ENCODE data around the gene CDHR2. TPM values are rescaled to one million over a fixed set of nuclear protein-coding genes. Genes with fewer than 3 reads are reported as not detected.
A peak's percentile ranks its signal among the peaks of the same experiment; 100 is the strongest.

The CDHR2 gene
- total RNA-seq, 1 experiment from 2014 or later, result 0.63 TPM

DNA sequence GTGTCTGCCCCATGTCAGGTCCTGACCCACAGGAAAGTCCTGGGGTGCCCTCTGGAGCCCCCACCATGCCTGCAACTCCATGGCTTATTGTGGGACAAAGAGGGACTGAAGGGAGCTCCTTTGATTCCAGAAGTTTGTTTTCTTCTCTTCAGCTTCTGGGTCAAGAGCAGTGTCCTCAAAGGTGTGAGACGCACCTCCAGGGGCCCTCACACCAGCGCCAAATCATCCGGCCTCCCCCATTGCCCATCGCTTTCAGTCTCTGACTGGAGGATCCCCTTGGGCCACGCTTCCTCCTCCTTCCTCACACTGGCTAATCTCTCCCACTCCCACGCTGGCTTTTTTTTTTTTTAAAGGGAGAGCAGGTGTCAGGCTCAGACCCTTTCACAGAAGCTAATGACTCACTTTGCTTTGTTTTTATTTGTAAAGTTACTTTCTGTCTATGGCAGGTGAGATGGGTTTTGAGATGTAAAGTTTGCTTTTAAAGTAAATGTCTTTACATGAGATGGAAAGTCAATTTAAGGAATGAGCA is 16.7 kb downstream of the CDHR2 start:
- POLR2A ChIA-PET, result interaction anchor here (0.6 kb wide), 1 partner anchor 14 kb away, joined by 3 read pairs; no protein-coding TSS in a partner anchor
- Mint-ChIP-seq H3K27ac (0 out of 2 replicates have a peak overlapping the region, but pooled peaks have one; percentile 8), H3K27me3 (ENCODE audit: low read depth) (no peaks in the 10 kb centered on the region), H3K36me3 (no peaks in the 10 kb centered on the region), H3K4me3 (no peak overlapping the region), H3K4me1 (no peaks in the 10 kb centered on the region), H3K9me3 (peaks cover 7% of the 10 kb centered on the region)
- CTCF ChIA-PET, result interaction anchor here (0.6 to 1.0 kb wide), 2 partner anchors 118 to 157 kb away, joined by 3 to 7 read pairs; no protein-coding TSS in a partner anchor
- TF ChIP-seq HMGA2 (CRISPR knock-in tag; IDR thresholded peaks at IDR 0.05) (no peak), NFATC4 (CRISPR knock-in tag; IDR thresholded peaks at IDR 0.05) (no peak)
- no peak for DNase-seq (ENCODE audit: low spot score)
- ATAC-seq, result no peak

DNA sequence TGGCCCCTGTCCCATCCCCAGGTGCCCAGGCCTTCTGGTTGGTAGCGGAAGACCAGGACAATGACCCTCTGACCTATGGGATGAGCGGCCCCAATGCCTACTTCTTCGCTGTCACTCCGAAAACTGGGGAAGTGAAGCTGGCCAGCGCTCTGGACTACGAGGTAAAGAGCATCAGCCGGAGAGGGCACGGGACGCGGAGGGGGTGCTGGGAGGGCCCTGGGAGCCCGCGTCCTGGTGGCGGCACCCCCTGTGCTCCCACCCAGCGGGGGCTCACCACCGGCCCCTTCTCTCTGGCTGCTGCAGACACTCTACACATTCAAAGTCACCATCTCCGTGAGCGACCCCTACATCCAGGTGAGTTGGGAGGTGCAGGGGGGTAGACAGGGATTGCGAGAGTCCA is 19.5 kb downstream of the CDHR2 start:
- ChIA-PET POLR2A (no interaction called here), CTCF (interaction anchor here (1.3 to 1.8 kb wide), 2 partner anchors 26 to 29 kb away, joined by 3 read pairs; no protein-coding TSS in a partner anchor)
- Mint-ChIP-seq H3K9me3 (peaks cover 7% of the 10 kb centered on the region), H3K27ac (no peak overlapping the region), H3K36me3 (no peaks in the 10 kb centered on the region), H3K4me3 (no peak overlapping the region), H3K4me1 (no peaks in the 10 kb centered on the region), H3K27me3 (ENCODE audit: low read depth) (peaks cover 7% of the 10 kb centered on the region)
- ATAC-seq, result no peak
- no peak for DNase-seq (ENCODE audit: low spot score)
- TF ChIP-seq JUN (CRISPR knock-in tag; IDR thresholded peaks at IDR 0.05), result no peak
- TF ChIP-seq, protein P1, sequence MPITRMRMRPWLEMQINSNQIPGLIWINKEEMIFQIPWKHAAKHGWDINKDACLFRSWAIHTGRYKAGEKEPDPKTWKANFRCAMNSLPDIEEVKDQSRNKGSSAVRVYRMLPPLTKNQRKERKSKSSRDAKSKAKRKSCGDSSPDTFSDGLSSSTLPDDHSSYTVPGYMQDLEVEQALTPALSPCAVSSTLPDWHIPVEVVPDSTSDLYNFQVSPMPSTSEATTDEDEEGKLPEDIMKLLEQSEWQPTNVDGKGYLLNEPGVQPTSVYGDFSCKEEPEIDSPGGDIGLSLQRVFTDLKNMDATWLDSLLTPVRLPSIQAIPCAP (CRISPR knock-in tag; IDR thresholded peaks at IDR 0.05), result no peak
- TF ChIP-seq SP1 (CRISPR knock-in tag; conservative IDR thresholded peaks at IDR 0.05), result no peak
- TF ChIP-seq, protein P2, sequence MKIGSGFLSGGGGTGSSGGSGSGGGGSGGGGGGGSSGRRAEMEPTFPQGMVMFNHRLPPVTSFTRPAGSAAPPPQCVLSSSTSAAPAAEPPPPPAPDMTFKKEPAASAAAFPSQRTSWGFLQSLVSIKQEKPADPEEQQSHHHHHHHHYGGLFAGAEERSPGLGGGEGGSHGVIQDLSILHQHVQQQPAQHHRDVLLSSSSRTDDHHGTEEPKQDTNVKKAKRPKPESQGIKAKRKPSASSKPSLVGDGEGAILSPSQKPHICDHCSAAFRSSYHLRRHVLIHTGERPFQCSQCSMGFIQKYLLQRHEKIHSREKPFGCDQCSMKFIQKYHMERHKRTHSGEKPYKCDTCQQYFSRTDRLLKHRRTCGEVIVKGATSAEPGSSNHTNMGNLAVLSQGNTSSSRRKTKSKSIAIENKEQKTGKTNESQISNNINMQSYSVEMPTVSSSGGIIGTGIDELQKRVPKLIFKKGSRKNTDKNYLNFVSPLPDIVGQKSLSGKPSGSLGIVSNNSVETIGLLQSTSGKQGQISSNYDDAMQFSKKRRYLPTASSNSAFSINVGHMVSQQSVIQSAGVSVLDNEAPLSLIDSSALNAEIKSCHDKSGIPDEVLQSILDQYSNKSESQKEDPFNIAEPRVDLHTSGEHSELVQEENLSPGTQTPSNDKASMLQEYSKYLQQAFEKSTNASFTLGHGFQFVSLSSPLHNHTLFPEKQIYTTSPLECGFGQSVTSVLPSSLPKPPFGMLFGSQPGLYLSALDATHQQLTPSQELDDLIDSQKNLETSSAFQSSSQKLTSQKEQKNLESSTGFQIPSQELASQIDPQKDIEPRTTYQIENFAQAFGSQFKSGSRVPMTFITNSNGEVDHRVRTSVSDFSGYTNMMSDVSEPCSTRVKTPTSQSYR (CRISPR knock-in tag; IDR thresholded peaks at IDR 0.05), result no peak
- TF ChIP-seq, protein P3, sequence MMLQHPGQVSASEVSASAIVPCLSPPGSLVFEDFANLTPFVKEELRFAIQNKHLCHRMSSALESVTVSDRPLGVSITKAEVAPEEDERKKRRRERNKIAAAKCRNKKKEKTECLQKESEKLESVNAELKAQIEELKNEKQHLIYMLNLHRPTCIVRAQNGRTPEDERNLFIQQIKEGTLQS (CRISPR knock-in tag; conservative IDR thresholded peaks at IDR 0.05), result no peak
- no peak for TF ChIP-seq NFYB (CRISPR knock-in tag; conservative IDR thresholded peaks at IDR 0.05; ENCODE audit: low read depth)
- TF ChIP-seq, protein P4, sequence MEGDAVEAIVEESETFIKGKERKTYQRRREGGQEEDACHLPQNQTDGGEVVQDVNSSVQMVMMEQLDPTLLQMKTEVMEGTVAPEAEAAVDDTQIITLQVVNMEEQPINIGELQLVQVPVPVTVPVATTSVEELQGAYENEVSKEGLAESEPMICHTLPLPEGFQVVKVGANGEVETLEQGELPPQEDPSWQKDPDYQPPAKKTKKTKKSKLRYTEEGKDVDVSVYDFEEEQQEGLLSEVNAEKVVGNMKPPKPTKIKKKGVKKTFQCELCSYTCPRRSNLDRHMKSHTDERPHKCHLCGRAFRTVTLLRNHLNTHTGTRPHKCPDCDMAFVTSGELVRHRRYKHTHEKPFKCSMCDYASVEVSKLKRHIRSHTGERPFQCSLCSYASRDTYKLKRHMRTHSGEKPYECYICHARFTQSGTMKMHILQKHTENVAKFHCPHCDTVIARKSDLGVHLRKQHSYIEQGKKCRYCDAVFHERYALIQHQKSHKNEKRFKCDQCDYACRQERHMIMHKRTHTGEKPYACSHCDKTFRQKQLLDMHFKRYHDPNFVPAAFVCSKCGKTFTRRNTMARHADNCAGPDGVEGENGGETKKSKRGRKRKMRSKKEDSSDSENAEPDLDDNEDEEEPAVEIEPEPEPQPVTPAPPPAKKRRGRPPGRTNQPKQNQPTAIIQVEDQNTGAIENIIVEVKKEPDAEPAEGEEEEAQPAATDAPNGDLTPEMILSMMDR (IDR thresholded peaks at IDR 0.05), result no peak
- no peak for TF ChIP-seq ZNF232 (CRISPR knock-in tag; IDR thresholded peaks at IDR 0.05)
- TF ChIP-seq TP53 (CRISPR knock-in tag; IDR thresholded peaks at IDR 0.05), result no peak
- no peak for TF ChIP-seq ZBTB21 (CRISPR knock-in tag; IDR thresholded peaks at IDR 0.05; ENCODE audit: borderline replicate concordance)
- TF ChIP-seq KAT7 (CRISPR knock-in tag; IDR thresholded peaks at IDR 0.05; ENCODE audit: borderline replicate concordance), result no peak

DNA sequence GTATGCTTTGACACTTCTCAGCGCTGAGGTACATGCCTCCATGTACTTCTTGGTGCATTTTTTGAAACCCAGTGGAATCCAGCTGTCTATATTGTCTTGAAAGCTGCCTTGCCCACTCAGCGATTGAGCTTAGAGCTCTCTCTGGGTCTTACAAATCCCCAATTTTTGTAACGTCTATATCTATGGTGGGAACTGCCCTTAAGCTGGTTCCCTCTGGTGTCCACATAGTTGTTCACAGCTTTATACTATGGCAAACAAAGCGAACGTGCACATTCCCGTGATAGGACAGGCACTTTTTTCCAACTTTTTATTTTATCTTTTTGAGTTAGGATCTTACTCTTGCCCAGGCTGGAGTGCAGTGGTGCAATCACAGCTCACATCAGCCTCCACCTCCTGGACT is 20.9 kb downstream of the CDHR2 start:
- Mint-ChIP-seq H3K27ac (no peak overlapping the region), H3K36me3 (no peaks in the 10 kb centered on the region), H3K4me1 (no peaks in the 10 kb centered on the region), H3K4me3 (no peak overlapping the region), H3K9me3 (peaks cover 7% of the 10 kb centered on the region), H3K27me3 (ENCODE audit: low read depth) (peaks cover 7% of the 10 kb centered on the region)
- DNase-seq (ENCODE audit: low spot score) (no peak), ATAC-seq (no peak)
- TF ChIP-seq CREB1 (CRISPR knock-in tag; IDR thresholded peaks at IDR 0.05), result no peak
- no peak for TF ChIP-seq SMAD3 (CRISPR knock-in tag; IDR thresholded peaks at IDR 0.05; ENCODE audit: borderline replicate concordance)
- TF ChIP-seq HMGA2 (CRISPR knock-in tag; IDR thresholded peaks at IDR 0.05), result no peak
- no peak for TF ChIP-seq ELF4 (CRISPR knock-in tag; IDR thresholded peaks at IDR 0.05; ENCODE audit: low read depth)
- TF ChIP-seq, protein P3 (CRISPR knock-in tag; conservative IDR thresholded peaks at IDR 0.05), result no peak
- TF ChIP-seq, protein P5, sequence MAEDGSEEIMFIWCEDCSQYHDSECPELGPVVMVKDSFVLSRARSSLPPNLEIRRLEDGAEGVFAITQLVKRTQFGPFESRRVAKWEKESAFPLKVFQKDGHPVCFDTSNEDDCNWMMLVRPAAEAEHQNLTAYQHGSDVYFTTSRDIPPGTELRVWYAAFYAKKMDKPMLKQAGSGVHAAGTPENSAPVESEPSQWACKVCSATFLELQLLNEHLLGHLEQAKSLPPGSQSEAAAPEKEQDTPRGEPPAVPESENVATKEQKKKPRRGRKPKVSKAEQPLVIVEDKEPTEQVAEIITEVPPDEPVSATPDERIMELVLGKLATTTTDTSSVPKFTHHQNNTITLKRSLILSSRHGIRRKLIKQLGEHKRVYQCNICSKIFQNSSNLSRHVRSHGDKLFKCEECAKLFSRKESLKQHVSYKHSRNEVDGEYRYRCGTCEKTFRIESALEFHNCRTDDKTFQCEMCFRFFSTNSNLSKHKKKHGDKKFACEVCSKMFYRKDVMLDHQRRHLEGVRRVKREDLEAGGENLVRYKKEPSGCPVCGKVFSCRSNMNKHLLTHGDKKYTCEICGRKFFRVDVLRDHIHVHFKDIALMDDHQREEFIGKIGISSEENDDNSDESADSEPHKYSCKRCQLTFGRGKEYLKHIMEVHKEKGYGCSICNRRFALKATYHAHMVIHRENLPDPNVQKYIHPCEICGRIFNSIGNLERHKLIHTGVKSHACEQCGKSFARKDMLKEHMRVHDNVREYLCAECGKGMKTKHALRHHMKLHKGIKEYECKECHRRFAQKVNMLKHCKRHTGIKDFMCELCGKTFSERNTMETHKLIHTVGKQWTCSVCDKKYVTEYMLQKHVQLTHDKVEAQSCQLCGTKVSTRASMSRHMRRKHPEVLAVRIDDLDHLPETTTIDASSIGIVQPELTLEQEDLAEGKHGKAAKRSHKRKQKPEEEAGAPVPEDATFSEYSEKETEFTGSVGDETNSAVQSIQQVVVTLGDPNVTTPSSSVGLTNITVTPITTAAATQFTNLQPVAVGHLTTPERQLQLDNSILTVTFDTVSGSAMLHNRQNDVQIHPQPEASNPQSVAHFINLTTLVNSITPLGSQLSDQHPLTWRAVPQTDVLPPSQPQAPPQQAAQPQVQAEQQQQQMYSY (CRISPR knock-in tag; IDR thresholded peaks at IDR 0.05), result no peak
- no peak for TF ChIP-seq NFYB (CRISPR knock-in tag; conservative IDR thresholded peaks at IDR 0.05; ENCODE audit: low read depth)
- TF ChIP-seq, protein P1 (CRISPR knock-in tag; IDR thresholded peaks at IDR 0.05), result no peak
- TF ChIP-seq RORB (CRISPR knock-in tag; IDR thresholded peaks at IDR 0.05), result no peak
- no peak for TF ChIP-seq JUN (CRISPR knock-in tag; IDR thresholded peaks at IDR 0.05)
- ChIA-PET CTCF (interaction anchor here (0.8 to 2.3 kb wide), 5 partner anchors 9 to 91 kb away, joined by 3 to 9 read pairs (median 3); no protein-coding TSS in a partner anchor), POLR2A (no interaction called here)
